HG03060 (cell line): ENCODE data around the gene SYNPO2.

Source experiments
- ATAC-seq: cut with Tn5 transposase; IDR thresholded peaks from one replicate; pipeline ENCODE4 v1.9.1; 2021; ENCODE audit warnings: low read depth, moderate number of reproducible peaks; ENCODE audit not compliant: unreplicated experiment

Gene SYNPO2

DNA sequence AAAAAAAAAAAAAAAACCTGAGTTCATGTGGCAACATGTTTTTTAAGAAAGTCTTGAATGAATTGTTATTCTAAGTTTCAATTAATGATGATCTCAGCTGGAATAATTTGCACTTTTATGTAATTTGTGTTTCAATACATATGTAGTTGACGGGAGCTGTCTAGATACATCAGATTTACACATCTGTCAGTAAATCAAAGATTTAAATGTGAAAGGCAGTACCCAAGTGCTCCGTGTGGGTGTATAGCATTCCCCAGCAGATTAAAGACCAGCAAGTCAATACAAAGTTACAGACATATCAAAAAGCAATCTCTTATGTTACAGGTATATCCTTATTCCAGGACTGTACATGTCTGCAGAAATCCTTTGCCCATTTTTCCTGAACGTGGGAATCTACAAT is 35.2 kb downstream of the SYNPO2 start:
- no peak for ATAC-seq

DNA sequence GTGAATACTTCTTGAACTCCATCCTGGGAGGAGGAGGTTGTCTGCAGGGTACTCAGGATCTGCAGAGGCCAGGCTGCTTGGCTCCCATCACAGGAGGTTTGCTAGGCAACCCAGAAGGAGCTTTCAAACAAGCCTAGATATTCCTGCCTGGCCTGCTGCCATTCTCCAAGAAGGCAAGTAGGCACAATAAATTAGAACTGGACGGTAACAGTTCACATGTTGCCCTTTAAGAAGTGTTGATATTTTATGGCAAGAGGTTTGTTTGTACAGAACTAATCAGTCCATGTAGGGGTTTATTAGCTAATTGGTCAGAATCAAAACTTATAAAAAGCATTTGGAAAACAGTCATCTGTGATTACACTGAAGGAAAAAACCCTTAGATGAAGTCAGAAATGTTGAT is 39.3 kb downstream of the SYNPO2 start:
- ATAC-seq, result no peak

DNA sequence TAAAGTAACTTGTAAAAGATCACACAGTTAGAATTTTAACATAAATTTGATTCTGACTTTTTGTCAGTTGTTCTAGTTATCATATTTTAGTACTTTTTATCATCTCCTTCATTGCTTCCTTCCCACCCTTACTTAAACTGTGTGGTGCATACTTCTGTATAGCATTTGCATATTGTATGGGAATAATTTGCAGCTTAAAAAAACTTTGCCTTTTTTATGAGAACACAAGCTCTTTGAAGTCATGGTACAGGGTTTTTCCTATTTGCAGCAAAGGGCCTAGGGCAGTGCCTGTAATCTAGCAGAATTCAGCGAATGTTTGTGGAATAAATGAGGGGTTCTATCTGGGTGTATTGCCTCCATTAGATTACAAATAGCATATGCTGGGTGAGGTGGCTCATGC is 41.6 kb downstream of the SYNPO2 start:
- ATAC-seq, result no peak

DNA sequence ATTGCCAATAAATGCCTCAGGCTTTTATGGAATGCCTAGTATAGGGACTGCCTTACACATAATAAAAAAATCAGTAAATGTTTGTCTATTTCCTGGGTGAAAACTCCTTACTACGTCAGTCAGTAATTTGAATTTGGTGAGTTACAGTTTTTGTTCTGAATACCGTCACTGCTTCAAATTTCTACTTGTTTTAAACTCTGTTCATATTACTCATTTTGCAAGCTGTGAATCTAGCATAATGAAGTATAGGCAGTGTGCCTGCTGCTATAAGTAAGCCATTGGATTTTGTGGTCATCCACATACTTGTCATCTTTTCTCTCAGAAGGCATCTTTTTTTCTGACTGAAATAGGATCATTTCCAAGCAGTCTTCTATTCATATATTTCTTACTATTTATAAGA is 43.1 kb downstream of the SYNPO2 start:
- no peak for ATAC-seq

DNA sequence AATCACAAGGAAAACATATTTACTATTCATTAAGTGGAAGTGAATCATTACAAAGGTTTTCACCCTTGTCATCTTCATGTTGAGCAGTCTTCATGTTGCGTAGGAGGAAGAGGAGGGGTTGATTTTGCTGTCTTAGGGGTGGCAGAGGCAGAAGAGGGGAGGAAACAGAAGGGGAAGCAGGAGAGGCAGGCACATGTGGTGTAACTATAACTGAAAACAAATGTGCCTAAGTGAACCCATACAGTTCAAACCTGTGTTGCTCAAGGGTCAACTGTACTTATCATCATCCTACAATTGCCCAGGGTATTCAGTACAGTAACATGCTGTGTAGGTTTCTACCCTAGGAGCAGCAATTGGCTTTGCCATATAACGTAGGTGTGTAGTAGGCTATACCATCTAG is 47.2 kb downstream of the SYNPO2 start:
- no peak for ATAC-seq

DNA sequence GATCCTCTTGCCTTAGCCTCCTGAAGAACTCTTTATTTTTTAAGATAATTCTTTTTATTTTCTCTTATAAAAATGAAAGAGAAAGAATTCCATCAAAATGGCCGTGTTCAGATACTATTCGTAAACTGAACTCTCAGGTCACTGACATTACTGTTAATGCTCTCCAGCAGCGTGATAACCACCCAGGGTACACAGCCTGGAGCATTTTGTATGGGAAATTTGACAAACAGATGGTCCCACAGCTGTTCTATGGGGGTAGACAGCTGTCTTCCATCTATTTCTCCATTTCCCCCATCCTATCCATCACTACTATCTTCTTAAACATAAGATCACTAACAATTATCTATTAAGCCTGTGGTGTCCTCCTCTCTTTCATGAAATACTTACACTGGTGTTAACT is 47.8 kb downstream of the SYNPO2 start:
- no peak for ATAC-seq

DNA sequence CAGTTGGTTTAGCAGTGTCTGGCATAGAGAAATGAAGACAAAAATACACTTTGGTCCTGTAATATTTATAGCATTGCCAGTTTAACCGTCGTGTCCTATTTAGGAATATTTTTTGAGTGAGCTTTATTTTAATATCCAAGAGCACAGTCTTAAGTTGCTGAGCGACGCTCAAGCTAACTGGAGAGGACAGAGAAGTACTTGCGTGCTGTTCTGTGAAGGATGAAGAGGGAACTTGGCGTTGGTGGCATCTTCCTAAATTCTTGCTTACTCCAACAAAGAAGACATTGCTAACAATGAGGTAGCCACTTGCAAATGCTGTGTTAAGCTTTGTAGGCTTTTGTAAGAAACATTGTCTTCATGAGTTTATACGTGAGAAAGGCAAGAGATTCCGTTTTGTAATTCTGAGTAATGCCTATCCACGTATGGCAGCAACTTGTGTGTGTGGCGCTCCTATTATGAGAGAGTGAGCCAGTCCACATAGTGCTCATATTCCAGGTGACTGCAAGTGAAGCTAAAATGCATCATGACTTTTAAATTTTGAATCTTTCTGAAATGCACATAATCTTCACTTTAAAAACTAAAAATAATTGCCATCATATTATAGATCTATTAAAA is 50.6 kb downstream of the SYNPO2 start:
- ATAC-seq, result no peak

DNA sequence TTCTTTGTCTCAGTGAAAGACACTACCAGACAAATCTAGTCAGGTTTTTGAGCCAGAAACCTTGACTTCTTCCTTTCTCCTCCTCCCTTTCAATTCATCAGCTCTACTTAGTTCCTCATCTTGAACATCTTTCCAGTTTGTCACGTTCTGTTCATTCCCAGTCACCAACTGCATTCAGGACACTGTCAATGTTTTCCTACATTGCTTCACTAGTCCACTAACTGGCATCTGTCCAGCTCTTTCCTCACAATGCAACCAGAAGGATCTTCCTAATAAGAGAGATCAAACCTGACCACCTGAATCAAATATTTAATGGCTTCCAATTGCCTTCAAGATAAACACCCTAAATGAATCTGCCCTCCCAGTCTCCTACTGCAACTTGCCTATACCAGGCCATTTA is 52.5 kb downstream of the SYNPO2 start:
- ATAC-seq, result no peak

DNA sequence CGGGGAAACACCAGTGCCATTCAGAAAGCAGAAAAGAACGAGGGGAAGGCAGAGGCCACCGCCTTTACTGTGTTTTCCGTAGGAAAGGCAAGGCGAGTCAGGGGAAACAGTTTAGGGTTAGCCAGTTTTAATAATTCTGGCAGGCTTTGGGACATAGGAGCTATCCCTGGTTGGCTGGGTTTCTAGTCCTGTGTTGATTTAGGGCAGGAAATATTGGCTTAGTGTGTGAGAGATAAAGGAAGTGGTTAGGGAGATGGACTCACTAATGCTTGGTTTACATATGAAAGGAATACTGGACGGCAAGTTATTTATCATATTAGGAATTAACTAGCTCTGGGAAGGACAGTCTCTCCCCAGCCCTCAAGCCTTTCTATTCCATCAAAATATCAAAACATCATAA is 53.1 kb downstream of the SYNPO2 start:
- no peak for ATAC-seq

DNA sequence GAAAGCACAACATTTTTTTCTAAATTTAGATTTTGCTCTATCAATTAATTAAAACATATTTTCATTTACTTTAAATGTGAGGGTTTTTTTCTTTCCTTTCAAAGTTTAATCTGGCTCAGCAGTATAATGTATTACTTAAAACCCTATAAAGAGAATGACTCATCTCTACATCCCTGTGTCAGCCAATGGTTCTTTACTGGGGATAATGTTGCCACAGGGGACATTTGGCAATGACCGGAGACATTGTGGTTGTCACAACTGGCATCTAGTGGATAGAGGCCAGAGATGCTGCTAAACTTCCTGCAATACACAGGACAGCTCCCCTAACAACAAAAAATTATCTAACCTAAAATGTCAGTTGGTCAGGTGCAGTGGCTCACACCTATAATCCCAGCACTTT is 53.8 kb downstream of the SYNPO2 start:
- no peak for ATAC-seq

DNA sequence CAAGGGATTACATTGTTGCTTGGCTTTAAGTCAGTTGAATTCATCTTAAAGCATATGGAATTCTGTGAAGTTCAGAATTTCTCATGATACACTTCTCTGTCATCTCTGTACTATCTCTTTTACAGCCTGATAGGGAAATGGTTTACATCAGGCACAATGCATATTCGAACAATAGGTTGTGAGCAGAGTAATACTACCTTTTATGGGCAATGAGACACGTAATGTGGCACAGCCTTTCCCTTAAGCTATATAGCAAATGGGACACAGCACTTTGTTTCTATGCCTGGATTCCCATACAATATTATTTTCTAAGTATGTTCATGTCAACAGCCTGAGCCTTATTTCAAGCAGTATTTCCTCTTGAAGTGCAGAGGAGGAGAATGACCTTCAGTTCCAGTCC is 58.4 kb downstream of the SYNPO2 start:
- no peak for ATAC-seq

DNA sequence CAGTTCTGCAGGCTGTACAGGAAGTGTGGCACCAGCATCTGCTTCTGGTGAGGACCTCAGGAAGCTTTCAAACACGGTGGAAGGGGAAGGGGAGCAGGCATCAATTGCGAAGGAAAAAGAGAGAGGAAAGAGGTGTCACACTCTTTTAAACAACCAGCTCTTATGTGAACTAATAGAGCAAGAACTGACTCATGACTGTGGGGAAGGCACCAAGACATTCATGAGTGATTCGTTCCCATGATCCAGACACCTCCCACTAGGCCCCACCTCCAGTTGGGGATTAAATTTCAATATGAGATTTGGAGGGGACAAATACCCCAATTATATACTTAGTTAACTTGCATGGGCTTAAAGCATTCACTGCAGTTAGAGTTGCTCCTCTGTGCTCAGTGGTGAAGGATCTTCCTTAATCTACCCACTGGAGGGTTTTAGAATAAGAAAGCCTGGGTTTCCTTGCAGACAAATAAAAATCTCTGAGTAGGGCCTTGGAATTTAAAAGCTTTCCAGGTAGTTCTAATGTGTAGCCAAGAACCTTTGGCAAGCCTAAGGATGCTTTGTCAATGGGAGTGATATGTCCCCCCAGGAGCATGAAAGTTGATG is 60.0 kb downstream of the SYNPO2 start:
- ATAC-seq, result no peak

DNA sequence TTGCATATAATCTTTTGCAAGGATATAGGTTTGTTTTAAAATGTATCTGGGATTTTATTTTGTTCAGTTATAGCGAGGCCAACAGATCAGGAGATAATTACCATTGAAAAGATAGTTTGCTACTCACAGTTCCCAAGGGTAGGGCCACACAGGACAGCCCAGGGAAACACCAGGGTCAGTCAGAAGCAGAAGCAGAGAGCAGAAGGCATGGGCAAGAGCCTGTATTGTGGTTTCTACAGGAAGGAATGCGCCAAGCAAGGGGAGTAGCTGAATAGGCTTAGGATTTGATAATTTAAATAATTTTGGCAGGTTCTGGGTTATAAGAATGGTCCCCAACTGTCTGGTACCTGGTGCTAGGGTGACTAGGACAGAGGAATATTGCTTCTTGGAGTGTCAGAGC is 61.6 kb downstream of the SYNPO2 start:
- ATAC-seq, result no peak

DNA sequence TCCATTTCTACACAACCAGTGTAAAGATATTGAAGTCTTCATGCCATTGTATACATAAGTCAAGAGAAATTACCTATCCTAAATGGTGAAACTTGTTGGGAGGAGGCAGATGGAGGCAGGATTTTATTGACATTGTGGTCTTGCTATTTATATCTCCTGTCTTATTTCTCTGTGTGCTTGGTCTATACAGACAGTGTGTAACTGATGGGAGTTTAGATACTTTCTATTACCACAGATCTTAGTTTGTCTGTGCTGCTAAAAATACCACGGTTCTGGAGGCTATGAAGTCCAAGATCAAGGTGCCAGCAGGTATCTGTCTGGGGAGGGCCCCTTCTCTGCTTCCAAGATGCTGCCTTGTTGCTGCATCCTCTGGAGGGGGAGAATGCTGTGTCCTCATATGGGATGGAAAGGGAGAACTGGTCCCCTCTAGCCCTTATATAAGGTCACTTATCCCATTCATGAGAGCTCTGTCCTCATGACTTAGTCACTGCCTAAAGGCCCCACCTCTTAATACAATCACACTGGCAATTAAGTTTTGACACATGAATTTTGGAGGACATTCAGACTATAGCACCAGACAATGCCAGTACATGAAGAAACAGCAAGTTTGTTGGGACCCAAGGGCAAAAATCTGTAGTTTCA is 62.4 kb downstream of the SYNPO2 start:
- ATAC-seq, result no peak

DNA sequence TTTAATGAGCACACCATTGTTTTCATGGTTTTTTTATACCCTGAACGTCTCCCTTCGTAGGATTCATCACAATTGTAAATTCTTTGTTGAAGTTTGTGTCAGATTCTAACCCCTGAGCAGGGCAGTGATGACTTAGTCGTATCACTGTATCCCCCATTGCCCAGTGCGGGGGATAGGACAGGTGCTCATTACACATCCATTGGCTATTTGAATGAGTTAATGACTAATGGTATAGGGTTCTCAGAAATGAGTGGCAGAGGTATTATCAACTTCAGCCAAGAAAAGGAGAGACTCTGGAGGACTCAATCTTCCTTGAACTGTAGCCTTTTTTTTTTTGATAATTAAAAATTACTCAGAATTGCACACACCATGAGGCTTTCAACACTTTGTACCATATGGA is 64.6 kb downstream of the SYNPO2 start:
- ATAC-seq, result no peak

DNA sequence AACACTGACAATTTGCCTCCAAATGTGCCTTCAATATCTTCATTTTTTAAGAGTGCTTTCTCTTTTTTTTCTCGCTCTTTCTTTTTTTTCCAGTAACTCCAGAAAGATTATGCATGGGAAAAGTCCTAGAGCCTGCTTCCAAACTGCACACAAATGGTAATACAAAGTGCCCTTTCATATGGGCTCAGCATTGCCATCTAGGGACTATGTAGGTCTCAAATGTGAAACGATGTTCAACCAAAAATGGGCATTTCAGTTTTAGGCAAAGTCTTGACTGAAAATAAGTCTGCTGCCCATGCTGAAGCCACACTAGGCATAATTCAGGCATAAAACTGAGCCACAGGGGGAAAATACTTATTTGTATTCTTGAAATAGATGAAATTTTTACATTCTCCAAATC is 65.6 kb downstream of the SYNPO2 start:
- ATAC-seq, result no peak

DNA sequence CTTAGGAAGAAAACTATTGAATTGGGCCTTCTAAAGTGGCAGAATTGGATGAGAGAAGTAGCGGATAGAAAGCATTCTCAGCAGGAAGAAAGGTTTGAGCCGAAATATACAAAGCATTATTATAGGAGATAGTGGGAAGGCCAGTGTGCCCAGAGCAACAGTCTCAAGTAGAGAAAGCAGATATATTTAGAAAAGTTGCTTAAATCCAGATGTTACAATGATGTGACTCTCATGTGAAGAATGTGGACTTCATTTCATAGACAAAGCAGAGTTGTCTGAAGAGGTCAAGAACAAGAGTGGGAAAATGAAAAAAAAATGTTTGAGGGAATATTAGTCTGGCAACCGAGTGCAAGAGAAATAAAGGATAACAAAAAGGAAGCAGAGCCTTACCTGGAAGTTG is 66.9 kb downstream of the SYNPO2 start:
- ATAC-seq, result no peak

DNA sequence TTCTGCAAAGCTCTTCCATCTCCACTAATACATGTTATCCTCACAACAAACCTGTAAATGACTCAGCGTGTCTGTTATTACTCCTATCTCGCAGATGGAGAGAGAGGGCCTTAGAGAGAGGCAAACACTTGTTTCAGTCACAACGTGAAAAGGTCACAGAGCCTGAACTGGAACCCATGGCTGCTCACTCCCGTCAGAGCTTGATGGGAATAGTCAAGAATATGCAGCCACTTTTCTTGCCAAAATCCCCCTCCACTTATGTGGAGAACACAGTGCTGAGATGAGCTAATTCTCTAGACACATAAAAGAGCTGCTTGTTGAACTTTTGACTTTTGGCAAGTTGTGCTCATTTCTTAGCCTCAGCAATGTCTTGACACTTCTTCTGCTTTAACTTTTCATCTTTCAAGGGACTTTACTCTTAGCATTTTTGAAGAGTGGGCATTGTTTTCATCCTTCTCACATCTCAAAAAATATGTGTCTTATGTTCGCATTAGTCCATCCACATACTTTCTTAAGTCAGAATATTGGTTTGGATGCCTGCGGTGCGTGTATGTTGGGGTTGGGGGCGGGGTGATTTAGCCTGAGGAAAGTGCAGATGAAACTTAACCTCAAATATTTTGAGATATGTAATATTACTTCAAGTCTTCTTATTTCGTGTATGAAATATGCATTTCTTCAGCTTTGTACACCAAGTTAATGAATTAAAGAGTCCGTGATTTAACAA is 69.2 kb downstream of the SYNPO2 start:
- ATAC-seq, result no peak

DNA sequence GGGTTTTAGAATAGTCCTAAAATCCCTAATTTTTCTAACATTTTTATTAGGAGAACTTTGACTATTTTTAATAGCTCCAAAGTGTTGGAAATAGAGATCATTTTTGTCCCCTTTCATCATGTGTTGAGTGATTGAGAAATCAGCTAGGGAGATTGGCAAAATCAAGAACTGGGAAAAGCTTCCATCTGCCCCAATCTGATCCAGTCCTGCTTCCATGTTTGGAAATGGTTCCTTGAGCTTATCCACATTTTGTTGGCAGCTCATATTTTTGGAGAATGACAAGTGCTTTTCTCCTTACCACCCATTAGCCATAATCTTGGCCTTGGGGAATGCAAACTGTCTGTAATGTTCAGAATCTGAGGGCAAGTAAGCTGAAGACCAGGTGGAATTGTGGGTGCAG is 73.9 kb downstream of the SYNPO2 start:
- no peak for ATAC-seq

DNA sequence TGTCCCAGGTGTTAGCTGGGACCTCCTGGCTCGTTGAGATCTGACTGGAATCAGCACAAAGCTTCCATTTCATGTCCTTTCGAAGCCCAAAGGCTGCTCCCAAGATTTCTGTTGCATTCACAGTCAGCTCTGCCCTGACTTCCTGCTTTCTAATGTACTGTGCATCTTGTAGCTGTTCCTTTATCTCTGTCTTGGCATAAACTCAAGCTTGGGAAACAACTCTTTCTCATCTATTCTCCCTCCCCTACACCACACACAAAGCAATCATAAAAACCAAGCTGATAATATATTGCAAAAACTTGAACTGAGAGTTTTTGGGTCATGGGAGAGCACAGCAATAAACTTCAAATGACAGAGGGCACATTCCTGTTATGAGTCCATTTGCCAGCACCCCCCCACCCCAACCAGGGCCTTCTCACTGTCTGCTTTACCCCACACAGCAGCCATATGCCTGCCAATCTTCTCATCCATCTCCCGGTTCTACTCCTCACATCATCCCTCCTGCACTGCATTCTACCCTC is 76.3 kb downstream of the SYNPO2 start:
- ATAC-seq, result no peak

DNA sequence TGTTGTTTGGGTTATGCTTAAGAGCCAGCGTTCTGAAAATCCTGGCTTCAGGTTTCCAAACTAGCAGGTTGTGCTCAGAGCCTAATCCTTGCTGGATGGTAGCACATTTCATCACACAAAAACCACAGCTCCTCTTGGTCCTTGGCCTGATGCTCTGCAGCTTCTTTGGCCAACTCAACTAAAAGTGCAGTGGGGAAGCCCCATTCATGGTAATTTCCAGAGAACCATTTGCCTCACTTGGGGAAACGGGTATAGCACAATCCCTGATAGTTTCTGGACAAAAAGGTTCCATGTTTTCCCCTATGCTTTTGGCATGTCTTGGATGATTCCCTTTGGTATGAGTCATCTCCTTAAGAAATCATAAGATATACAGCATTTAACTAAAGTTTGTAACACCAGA is 78.7 kb downstream of the SYNPO2 start:
- no peak for ATAC-seq

DNA sequence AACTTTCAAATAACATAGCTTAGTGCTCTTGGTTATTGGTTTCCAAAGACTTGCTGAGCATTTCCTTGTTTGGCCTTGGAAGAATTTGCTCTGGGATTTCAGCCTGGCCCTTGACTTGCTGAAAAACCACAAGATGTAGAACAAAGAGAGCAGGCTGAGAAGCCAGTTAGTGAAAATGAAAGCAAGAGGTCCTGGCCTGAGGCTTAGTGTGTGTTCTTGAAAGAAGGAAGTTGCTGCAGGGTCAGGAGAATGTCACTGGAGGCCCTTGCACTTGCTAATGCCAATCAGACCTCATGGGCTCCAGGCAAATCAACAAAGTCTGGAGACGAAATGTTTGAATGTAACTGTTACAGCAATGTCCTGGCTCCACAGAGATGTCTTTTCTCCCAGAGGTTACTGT is 79.4 kb downstream of the SYNPO2 start:
- ATAC-seq, result peak; percentile 99
